ENCODE data around the gene LY9.

The LY9 gene

GRCh38 chr1:160758521-160758920 lies 37.5 kb upstream of the LY9 start:
- no peak overlapping the region for H3K4me3 ChIP-seq (replicated peaks; ENCODE audit: low read depth, low read length)
- TF ChIP-seq CTCF (IDR thresholded peaks at IDR 0.05; ENCODE audit: low read depth, low read length, missing control alignments): no peak
- DNase-seq (ENCODE audit: extremely low read depth, low read depth): no peak

- H3K4me3 ChIP-seq (replicated peaks; ENCODE audit: low read depth, low read length): no peak overlapping the region
- TF ChIP-seq CTCF (IDR thresholded peaks at IDR 0.05; ENCODE audit: low read depth, low read length, missing control alignments): no peak
- no peak for DNase-seq (ENCODE audit: extremely low read depth, low read depth)
Observed at GRCh38 chr1:160759740-160760139, 36.2 kb upstream of the LY9 start.

- no peak overlapping the region for H3K4me3 ChIP-seq (replicated peaks; ENCODE audit: low read depth, low read length)
- no peak for DNase-seq (ENCODE audit: extremely low read depth, low read depth)
- TF ChIP-seq CTCF (IDR thresholded peaks at IDR 0.05; ENCODE audit: low read depth, low read length, missing control alignments): no peak
Observed at GRCh38 chr1:160761046-160761445, 34.9 kb upstream of the LY9 start.

- TF ChIP-seq CTCF (IDR thresholded peaks at IDR 0.05; ENCODE audit: low read depth, low read length, missing control alignments): no peak
Observed at GRCh38 chr1:160761886-160762285, 34.1 kb upstream of the LY9 start.

GRCh38 chr1:160763993-160764392 lies 32.0 kb upstream of the LY9 start:
- no peak for DNase-seq (ENCODE audit: extremely low read depth, low read depth)
- TF ChIP-seq CTCF (IDR thresholded peaks at IDR 0.05; ENCODE audit: low read depth, low read length, missing control alignments): no peak
- no peak overlapping the region for H3K4me3 ChIP-seq (replicated peaks; ENCODE audit: low read depth, low read length)

More at GRCh38 chr1:160761886-160762285, 34.1 kb upstream of the LY9 start:
- DNase-seq (ENCODE audit: extremely low read depth, low read depth): no peak
- no peak overlapping the region for H3K4me3 ChIP-seq (replicated peaks; ENCODE audit: low read depth, low read length)

- no peak overlapping the region for H3K4me3 ChIP-seq (replicated peaks; ENCODE audit: low read depth, low read length)
- TF ChIP-seq CTCF (IDR thresholded peaks at IDR 0.05; ENCODE audit: low read depth, low read length, missing control alignments): no peak
- no peak for DNase-seq (ENCODE audit: extremely low read depth, low read depth)
Observed at GRCh38 chr1:160767395-160768294, 28.3 kb upstream of the LY9 start.

Data from HFF-Myc (cell line).